Uterus (tissue), 2 donors: ENCODE measurements around the gene PCDHGA1.

Source experiments
- CTCF ChIP-seq, 4 experiments: fragments of 200-600 bp in 2 of 4; fragments of 450-650 bp in 2 of 4; sonication (generic) in 2 of 4; IDR thresholded peaks; one replicate each; pipeline ENCODE4 v1.5.1; 2016 to 2019; ENCODE audit warnings: antibody characterized with exemption in 4 of 4, mild to moderate bottlenecking in 2 of 4, moderate library complexity in 1 of 4
- POLR2A ChIP-seq, 2 donors: fragments of 450-650 bp; IDR thresholded peaks; one replicate each; pipeline ENCODE4 v1.6.1; 2016; ENCODE audit warnings: antibody characterized with exemption in 2 of 2, mild to moderate bottlenecking in 1 of 2, moderate library complexity in 1 of 2

- TF ChIP-seq CTCF (IDR thresholded peaks at IDR 0.05) (no peak), POLR2A (IDR thresholded peaks at IDR 0.05) (no peak)
These were observed 154.5 kb downstream of the PCDHGA1 start, which contains the start of gene PCDHGC4 for GRCh38 chr5:141484641-141485311.
